H9 (cell line): ENCODE results near the gene LRRC63. TPM values are rescaled to one million over a fixed set of nuclear protein-coding genes. Genes with fewer than 3 reads are reported as not detected.

Source experiments
- DNase-seq: peaks from one replicate; pipeline ENCODE4 v3.0.0-alpha.2; 2017
- H2AFZ ChIP-seq: one replicate; pipeline ENCODE4 v1.6.1; 2013; ENCODE audit warnings: mild to moderate bottlenecking, low read length, control low read depth, moderate library complexity
- H2AK5ac ChIP-seq: 2 replicates; pipeline ENCODE4 v1.6.1; 2013; ENCODE audit warnings: low read length, control low read depth, mixed read lengths; ENCODE audit not compliant: insufficient read length
- H2BK120ac ChIP-seq: one replicate; pipeline ENCODE4 v1.6.1; 2013; ENCODE audit warnings: low read depth, mild to moderate bottlenecking, low read length, control low read depth, inconsistent platforms; ENCODE audit not compliant: poor library complexity, severe bottlenecking
- H2BK12ac ChIP-seq: 2 replicates; pipeline ENCODE4 v1.6.1; 2013; ENCODE audit warnings: low read length, control low read depth, mixed read lengths, low read depth; ENCODE audit not compliant: insufficient read length
- H2BK15ac ChIP-seq: 2 replicates; pipeline ENCODE4 v1.6.1; 2013; ENCODE audit warnings: low read depth, low read length, control low read depth
- H2BK20ac ChIP-seq: one replicate; pipeline ENCODE4 v1.6.1; 2013; ENCODE audit warnings: low read depth, mild to moderate bottlenecking, low read length, control low read depth, inconsistent platforms; ENCODE audit not compliant: poor library complexity, severe bottlenecking
- H2BK5ac ChIP-seq: 2 replicates; pipeline ENCODE4 v1.6.1; 2013; ENCODE audit warnings: low read length, control low read depth, mixed read lengths; ENCODE audit not compliant: insufficient read length
- H3K14ac ChIP-seq: 2 replicates; pipeline ENCODE4 v1.6.1; 2013; ENCODE audit warnings: low read length, control low read depth; ENCODE audit not compliant: insufficient read depth
- H3K18ac ChIP-seq: 2 replicates; pipeline ENCODE4 v1.6.1; 2013; ENCODE audit warnings: low read depth, mild to moderate bottlenecking, mixed read lengths, low read length, control low read depth; ENCODE audit not compliant: insufficient read length
- H3K23ac ChIP-seq: 2 replicates; pipeline ENCODE4 v1.6.1; 2013; ENCODE audit warnings: low read length, control low read depth, mixed read lengths, low read depth; ENCODE audit not compliant: insufficient read length
- H3K23me2 ChIP-seq: 2 replicates; pipeline ENCODE4 v1.6.1; 2013; ENCODE audit warnings: low read depth, mild to moderate bottlenecking, mixed read lengths, low read length, control low read depth; ENCODE audit not compliant: insufficient read length, poor library complexity, severe bottlenecking
- H3K27ac ChIP-seq: 2 replicates; pipeline ENCODE4 v1.5.1; 2013; ENCODE audit warnings: low read length, control low read depth, mixed read lengths, low read depth; ENCODE audit not compliant: insufficient read length
- H3K27me3 ChIP-seq: 2 replicates; pipeline ENCODE4 v1.6.1; 2013; ENCODE audit warnings: low read length, control low read depth, inconsistent platforms; ENCODE audit not compliant: insufficient read depth
- H3K4ac ChIP-seq: 2 replicates; pipeline ENCODE4 v1.6.1; 2013; ENCODE audit warnings: low read depth, mild to moderate bottlenecking, control low read depth, inconsistent platforms, low read length, moderate library complexity
- H3K4me1 ChIP-seq: 2 replicates; pipeline ENCODE4 v1.6.1; 2013; ENCODE audit warnings: low read length, control low read depth, inconsistent platforms; ENCODE audit not compliant: insufficient read depth
- H3K4me2 ChIP-seq: 2 replicates; pipeline ENCODE4 v1.6.1; 2013; ENCODE audit warnings: low read length, control low read depth, mixed read lengths; ENCODE audit not compliant: insufficient read length, insufficient read depth
- H3K56ac ChIP-seq: 2 replicates; pipeline ENCODE4 v1.6.1; 2013; ENCODE audit warnings: low read depth, mild to moderate bottlenecking, mixed read lengths, low read length, control low read depth; ENCODE audit not compliant: insufficient read length
- H3K79me1 ChIP-seq: 2 replicates; pipeline ENCODE4 v1.6.1; 2013; ENCODE audit warnings: low read depth, mild to moderate bottlenecking, moderate library complexity, low read length, control low read depth, inconsistent platforms; ENCODE audit not compliant: insufficient read depth, poor library complexity, severe bottlenecking
- H3K79me2 ChIP-seq: 2 replicates; pipeline ENCODE4 v1.6.1; 2013; ENCODE audit warnings: low read length, control low read depth, inconsistent platforms; ENCODE audit not compliant: insufficient read depth
- H3K9ac ChIP-seq: 2 replicates; pipeline ENCODE4 v1.6.1; 2013; ENCODE audit warnings: low read length, control low read depth, mixed read lengths; ENCODE audit not compliant: insufficient read length; ENCODE audit errors: extremely low read depth
- H3K9me3 ChIP-seq: one replicate; pipeline ENCODE4 v1.6.1; 2013; ENCODE audit warnings: low read depth, low read length, inconsistent platforms; ENCODE audit not compliant: control insufficient read depth
- H3T11ph ChIP-seq: one replicate; pipeline ENCODE4 v1.6.1; 2013; ENCODE audit warnings: mild to moderate bottlenecking, low read length, control low read depth, inconsistent platforms
- H4K20me1 ChIP-seq: one replicate; pipeline ENCODE4 v1.6.1; 2013; ENCODE audit not compliant: control insufficient read depth, insufficient read length, insufficient read depth
- H4K5ac ChIP-seq: 2 replicates; pipeline ENCODE4 v1.6.1; 2013; ENCODE audit warnings: low read depth, mild to moderate bottlenecking, mixed read lengths, low read length, control low read depth; ENCODE audit not compliant: insufficient read length
- H4K8ac ChIP-seq: replicated peaks from 2 replicates; pipeline ENCODE4 v1.6.1; 2013; ENCODE audit warnings: low read length, control low read depth, mixed read lengths, low read depth; ENCODE audit not compliant: insufficient read length
- H4K91ac ChIP-seq: 2 replicates; pipeline ENCODE4 v1.6.1; 2013; ENCODE audit warnings: low read depth, mild to moderate bottlenecking, moderate library complexity, mixed read lengths, low read length, control low read depth; ENCODE audit not compliant: insufficient read length
- H3K27ac Mint-ChIP-seq, 3 experiments: 2 replicates in 2 of 3; 3 replicates in 1 of 3; pipeline ENCODE4 v1.8.0; 2020 to 2021; ENCODE audit warnings: mixed read lengths in 3 of 3, mild to moderate bottlenecking in 1 of 3, moderate library complexity in 1 of 3
- H3K27me3 Mint-ChIP-seq: 2 replicates; pipeline ENCODE4 v1.8.0; 2021; ENCODE audit warnings: low read depth, mild to moderate bottlenecking, moderate library complexity, mixed read lengths
- H3K36me3 Mint-ChIP-seq, 3 experiments: 2 replicates in 2 of 3; 3 replicates in 1 of 3; pipeline ENCODE4 v1.8.0; 2020 to 2021; ENCODE audit warnings: low read depth in 3 of 3, mixed read lengths in 3 of 3; ENCODE audit not compliant: insufficient read depth in 1 of 3
- H3K4me1 Mint-ChIP-seq, 2 experiments: 2 replicates each; pipeline ENCODE4 v1.8.0; 2020; ENCODE audit warnings: mixed read lengths in 2 of 2
- H3K4me3 Mint-ChIP-seq, 2 experiments: 2 replicates in 1 of 2; 3 replicates in 1 of 2; pipeline ENCODE4 v1.8.0; 2020 to 2021; ENCODE audit warnings: mild to moderate bottlenecking in 2 of 2, mixed read lengths in 2 of 2, moderate library complexity in 1 of 2
- H3K9me3 Mint-ChIP-seq, 2 experiments: 2 replicates in 1 of 2; 3 replicates in 1 of 2; pipeline ENCODE4 v1.8.0; 2020; ENCODE audit warnings: mild to moderate bottlenecking in 2 of 2, mixed read lengths in 2 of 2, moderate library complexity in 1 of 2
- WGBS: extraction: QIAGEN DNeasy Blood & Tissue Kit; methylation state at CpG from one replicate; pipeline ENCODE4 v1.1.7; 2013; ENCODE audit warnings: missing lambda C conversion rate, low lambda C conversion rate, mixed read lengths; ENCODE audit not compliant: insufficient read length; ENCODE audit errors: extremely low coverage; 5-methylcytosine and 5-hydroxymethylcytosine counted together
- total RNA-seq: library from RNA; stranded (reverse); gene quantifications from 2 replicates; pipeline ENCODE4 v1.2.1, GENCODE V29; 2021
- TF ChIP-seq, protein P1 (sequence below): fragments of 200-600 bp; sonication (generic); conservative IDR thresholded peaks from 3 replicates; pipeline ENCODE4 v1.8.0; 2021; ENCODE audit warnings: antibody characterized with exemption, mild to moderate bottlenecking

Gene LRRC63
- total RNA-seq, 1 experiment from 2014 or later = not detected

DNA sequence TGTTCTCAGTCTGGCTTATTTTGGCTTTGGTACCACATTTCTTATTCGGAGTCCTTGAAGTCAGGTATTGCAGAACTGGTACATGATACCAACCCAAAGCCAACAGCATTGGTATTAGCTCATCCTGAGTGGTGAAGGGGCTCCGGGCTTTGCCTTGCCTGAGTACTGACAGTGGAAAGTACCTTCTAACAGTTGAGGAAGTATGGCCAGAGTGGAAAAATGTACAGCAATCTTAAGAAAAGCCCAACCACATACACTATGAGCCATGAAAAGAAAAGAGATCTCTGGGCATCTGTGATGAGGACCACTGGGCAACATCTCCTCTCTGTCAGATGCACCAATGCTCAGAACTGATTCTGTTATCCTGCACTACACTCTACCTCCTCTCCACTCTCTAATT, 38.1 kb upstream of the LRRC63 start:
- H3K27ac Mint-ChIP-seq = no peak overlapping the region
- Histone ChIP-seq H3K9ac (no peak overlapping the region), H3K27ac (no peak overlapping the region), H4K5ac (no peak overlapping the region), H2BK15ac (no peak overlapping the region), H3K23ac (no peak overlapping the region), H3T11ph (no peak overlapping the region), H3K23me2 (no peaks in the 10 kb centered on the region), H4K8ac (no peak overlapping the region), H3K9me3 (no peaks in the 10 kb centered on the region), H3K4me2 (no peak overlapping the region), H3K79me2 (no peaks in the 10 kb centered on the region), H2BK12ac (no peak overlapping the region), H2AFZ (no peak overlapping the region), H3K18ac (no peak overlapping the region), H3K27me3 (no peaks in the 10 kb centered on the region), H2AK5ac (no peak overlapping the region), H3K56ac (no peak overlapping the region), H4K91ac (no peak overlapping the region), H3K4ac (no peak overlapping the region), H3K4me1 (no peaks in the 10 kb centered on the region), H2BK5ac (no peak overlapping the region), H2BK20ac (no peak overlapping the region), H3K14ac (no peak overlapping the region), H3K79me1 (no peaks in the 10 kb centered on the region), H4K20me1 (no peaks in the 10 kb centered on the region), H2BK120ac (no peak overlapping the region)
- peaks cover 12 to 16% of the 10 kb centered on the region in 2 experiments for H3K4me1 Mint-ChIP-seq
- no peaks in the 10 kb centered on the region for H3K9me3 Mint-ChIP-seq
- TF ChIP-seq, protein P1, sequence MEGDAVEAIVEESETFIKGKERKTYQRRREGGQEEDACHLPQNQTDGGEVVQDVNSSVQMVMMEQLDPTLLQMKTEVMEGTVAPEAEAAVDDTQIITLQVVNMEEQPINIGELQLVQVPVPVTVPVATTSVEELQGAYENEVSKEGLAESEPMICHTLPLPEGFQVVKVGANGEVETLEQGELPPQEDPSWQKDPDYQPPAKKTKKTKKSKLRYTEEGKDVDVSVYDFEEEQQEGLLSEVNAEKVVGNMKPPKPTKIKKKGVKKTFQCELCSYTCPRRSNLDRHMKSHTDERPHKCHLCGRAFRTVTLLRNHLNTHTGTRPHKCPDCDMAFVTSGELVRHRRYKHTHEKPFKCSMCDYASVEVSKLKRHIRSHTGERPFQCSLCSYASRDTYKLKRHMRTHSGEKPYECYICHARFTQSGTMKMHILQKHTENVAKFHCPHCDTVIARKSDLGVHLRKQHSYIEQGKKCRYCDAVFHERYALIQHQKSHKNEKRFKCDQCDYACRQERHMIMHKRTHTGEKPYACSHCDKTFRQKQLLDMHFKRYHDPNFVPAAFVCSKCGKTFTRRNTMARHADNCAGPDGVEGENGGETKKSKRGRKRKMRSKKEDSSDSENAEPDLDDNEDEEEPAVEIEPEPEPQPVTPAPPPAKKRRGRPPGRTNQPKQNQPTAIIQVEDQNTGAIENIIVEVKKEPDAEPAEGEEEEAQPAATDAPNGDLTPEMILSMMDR = no peak
- DNase-seq = no peak
- H3K36me3 Mint-ChIP-seq = no peaks in the 10 kb centered on the region
- H3K27me3 Mint-ChIP-seq = peaks cover 24% of the 10 kb centered on the region
- no CpG with 5 or more reads among the region's 2 CpGs for WGBS
- no peak overlapping the region for H3K4me3 Mint-ChIP-seq
